Erythroblast (primary cell): ENCODE data around the gene THRB.

Source experiments
- DNase-seq, 2 experiments: peaks; one replicate each; lab custom pipeline; 2025; lab: John Stamatoyannopoulos, UW
- GATA1 ChIP-seq: IDR thresholded peaks from 2 replicates; pipeline ENCODE4 v1.6.1; 2011; ENCODE audit warnings: low read depth, mild to moderate bottlenecking, control low read depth, low read length, moderate library complexity
- POLR2A ChIP-seq: IDR thresholded peaks from 2 replicates; pipeline ENCODE4 v1.6.1; 2011; ENCODE audit warnings: mild to moderate bottlenecking, low read length

THRB gene

DNA sequence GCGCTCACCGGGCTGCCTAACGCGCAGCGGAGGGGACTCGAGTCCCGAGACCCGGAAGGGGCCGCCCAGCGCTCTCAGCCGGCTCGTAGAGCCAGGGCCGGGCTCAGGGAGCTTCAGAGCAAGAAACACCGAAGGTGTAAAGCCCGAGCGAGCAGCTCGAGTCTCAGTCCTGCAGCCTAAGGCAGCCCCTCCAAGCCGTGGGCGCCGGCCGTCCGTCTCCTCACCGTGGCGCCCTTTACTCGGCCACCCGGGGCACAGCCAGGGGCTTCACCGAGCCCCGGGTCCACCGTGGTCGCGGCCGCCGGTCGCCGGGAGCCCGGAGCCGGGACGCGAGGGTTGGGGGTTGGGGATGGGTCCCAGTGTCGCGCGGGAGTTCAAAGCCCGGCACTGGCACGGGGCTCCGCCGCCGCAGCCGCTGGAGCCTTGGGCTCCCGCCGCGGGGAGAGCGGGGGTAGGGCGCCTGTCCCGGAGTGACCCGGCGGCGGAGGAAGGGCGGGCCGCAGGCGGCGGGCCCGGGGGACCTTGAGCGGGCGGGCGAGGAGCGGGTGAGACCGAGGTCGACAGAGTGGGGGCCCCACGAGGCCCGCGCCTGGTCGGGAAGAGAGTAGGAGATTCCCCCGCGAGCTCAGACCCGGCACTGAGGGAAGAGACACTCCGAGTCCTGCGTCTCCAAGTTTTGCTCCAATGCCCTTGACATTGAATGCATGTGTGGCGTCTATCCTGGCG, 26.9 kb upstream of the THRB start:
- TF ChIP-seq GATA1 (no peak), POLR2A (peak; percentile 45)
- DNase-seq = peak in 1 of 2 experiments; percentile 13

DNA sequence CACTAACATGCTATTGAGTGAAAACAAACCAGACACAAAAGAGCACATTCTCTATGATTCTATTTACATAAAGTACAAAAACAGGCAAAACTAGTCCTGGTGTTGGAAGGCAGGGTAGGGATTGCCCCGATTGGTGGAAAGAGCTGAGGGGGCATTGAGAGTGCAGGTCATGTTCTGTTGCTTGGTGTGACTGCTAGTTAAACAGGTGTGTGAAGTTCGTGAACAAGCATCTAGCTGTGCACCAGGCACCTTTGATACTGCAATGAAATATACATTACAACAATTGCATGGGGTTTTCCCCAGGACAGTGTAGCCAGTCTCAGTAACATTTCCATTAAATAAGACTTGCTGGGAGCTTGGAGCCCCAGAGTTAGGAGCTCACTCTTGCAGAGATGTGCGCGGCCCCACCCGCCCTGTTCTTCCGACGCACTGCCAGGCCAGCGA, 26.3 kb upstream of the THRB start:
- DNase-seq = peak in 1 of 2 experiments; percentile 12
- TF ChIP-seq POLR2A (no peak), GATA1 (no peak)

DNA sequence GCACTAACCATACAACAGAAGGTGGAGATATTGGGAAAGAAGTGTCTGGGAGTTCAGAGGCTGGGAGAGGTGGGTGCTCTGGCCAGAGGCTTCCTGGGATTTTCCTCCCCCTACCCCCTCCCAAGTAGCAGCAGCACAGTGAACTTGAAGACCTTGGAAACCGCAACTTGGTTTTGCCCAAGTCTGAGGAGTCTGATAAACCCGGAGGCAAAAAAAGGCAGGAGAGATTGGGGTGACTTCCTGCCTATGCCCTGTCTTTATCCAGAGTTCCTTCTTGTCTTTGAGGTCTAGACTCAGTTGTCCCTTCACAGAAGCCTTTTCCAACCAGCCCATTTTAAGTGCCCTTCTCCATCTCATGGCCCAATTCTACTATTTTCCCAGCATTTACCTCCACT, 25.4 kb upstream of the THRB start:
- TF ChIP-seq GATA1 = no peak
- TF ChIP-seq POLR2A = no peak
- no peak for DNase-seq

DNA sequence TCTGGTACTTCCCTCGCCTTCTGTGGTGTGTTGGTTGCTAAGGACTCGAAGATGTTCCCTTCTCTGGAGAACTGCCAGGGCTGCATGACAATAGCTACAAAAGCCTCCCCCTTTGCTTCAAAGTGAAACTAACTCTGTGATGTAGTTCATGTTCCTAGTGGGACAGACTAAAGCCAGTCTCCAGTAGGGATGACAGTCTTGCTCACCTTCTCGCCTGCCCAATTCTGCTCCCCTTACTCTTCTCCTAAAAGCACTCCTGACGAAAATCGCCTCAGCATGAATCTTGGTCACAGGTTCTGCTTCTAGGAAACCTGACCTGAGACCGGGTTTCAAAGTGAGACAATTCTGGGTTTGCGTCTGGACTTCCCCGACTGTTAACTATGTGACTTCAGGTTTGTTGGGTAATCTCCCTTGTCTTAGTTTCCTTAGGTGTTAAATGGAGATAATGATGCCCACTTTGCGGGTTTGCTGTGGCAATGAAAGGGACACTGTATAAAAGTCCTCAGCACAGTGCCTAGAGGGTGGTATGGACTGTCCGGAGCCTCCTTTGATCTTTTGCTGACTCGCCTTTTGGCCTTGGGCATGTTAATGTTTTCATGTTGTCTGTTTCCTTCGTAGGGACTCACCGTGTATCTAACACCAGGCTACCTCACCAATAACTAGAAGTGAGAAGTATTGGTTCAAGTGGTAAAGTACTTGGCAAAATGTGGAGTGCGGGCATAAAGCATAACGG, 24.9 kb upstream of the THRB start:
- TF ChIP-seq GATA1 (no peak), POLR2A (no peak)

DNA sequence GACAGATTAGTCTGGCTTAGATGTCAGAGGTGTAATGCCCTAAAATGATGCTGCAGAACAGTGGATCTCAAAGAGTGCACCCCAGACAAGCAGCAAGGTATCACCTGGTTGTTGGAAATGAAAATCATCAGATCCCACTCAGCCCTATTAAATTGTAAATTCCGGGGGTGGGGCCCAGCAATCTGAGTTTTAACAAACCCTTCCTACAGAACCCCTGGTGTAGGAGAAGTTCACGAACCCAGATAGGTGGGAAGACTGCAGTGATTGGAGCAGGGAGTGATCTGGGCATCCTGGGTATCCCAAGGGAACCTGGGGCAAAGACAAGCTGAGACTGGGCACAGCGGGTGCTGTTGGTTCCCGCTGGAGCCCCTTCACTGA, 24.3 kb upstream of the THRB start:
- no peak for TF ChIP-seq GATA1
- no peak for TF ChIP-seq POLR2A
- no peak for DNase-seq

More for the DNA sequence above, 24.9 kb upstream of the THRB start:
- DNase-seq = no peak

DNA sequence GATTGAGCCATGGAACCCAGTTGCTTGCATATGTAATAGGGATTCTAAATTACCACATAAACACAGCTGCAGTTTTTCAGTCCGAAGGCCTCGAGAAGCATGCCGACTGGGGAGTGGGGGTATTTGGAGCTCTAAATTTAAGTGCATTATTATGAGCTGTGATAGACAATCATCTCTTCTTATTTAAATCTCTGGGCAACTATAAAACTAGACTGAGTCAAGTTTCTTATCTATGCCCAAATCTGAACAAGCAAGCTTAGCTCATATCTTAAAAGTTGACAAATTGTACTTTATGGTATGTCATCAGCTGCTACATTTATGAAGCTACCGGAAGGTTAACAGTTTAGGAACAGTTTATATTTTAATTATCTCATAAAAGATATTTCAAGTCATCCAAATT, 19.5 kb upstream of the THRB start:
- no peak for TF ChIP-seq POLR2A
- no peak for TF ChIP-seq GATA1
- DNase-seq = no peak

DNA sequence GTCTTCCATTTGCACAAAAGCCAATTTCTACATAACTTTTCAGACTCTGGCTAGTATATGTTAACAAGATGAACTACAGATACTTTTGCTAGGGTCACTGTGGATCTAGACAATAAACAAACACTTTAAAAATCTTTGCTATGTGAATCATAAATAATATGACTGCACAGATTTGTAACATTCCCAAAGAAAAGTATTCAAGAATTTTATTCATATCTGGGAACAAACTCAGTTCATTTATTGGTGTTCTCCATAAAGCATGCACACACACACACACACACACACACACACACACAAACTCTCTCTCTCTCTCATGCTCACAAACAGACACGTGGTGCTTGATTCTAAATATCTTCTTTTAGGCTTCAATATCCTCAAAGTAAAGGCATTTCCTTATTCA, 18.8 kb upstream of the THRB start:
- DNase-seq = no peak
- TF ChIP-seq POLR2A = no peak
- no peak for TF ChIP-seq GATA1

DNA sequence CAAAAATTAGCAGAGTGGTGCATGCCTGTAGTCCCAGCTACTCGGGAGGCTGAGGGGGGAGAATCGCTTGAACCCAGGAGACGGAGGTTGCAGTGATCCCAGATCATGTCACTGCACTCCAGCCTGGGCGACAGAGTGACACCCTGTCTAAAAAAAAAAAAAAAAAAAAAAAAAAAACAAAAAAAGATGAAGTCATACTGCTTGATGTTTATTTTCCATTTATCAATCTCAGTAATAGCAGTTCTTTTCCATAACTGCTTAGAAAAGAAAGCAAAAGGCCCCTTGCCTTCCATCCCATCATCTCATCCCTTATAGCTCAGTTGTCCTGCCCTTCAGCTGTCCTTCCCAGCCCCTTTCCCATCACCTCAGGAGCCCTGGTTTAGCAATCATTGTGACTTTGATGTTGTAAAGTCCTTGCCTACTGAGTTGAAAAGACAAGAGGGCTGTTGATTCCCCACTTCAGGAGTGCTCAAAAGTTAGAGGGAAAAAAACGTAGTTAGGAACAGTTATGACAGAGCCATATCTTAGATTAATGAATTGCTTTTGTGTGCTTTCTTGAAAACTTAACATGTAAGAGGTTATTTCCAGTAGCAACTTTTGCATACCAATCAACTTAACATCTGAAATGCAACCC, 18.0 kb upstream of the THRB start:
- no peak for DNase-seq
- TF ChIP-seq GATA1 (no peak), POLR2A (no peak)

DNA sequence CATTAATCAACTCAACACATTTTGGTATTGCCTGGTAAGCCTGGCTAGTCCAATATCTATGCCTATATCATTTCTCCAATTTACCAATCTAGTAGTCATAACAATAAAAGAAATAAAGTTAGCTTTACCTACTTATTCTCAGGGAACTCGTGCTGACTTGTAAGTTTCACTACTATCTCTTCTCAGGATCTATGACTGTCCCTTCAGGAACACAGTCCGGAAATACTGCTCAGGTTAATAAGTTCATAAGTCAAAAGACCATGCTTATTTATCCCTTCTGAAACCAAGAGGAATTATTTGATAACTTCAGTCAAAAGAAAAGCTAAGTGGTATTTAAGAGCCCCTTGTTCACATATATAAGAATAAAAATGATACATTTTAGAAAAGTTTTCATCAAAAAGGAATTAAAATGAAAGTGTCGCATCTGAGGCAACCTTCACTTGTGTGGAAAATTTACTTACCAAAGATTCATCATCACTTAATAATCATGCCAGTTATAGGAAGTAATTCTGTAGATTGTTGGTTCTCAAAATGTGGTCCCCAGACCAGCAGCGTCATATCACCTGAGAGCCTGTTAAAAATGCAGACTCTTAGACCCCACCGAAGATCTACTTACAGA, 15.5 kb upstream of the THRB start:
- TF ChIP-seq GATA1 = no peak
- TF ChIP-seq POLR2A = no peak
- DNase-seq = no peak

DNA sequence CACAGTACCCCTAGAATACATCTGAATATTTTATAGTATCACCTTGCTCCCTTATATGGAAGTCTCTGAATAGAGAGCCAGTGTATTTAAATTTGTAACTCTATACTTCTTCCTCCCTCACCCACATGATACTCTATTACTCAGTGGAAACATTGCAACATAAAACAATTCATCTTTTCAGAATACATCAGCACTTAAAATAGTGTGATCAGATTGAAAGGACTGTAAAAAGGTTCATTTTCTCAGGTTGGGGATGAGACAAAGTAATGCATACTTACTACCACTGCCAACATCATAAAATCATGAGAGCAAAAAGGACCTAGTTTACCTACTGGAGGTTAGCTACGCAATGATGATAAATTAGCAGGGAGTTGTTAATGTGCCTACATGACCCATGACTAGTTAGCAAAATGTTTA, 13.8 kb upstream of the THRB start:
- DNase-seq = no peak
- TF ChIP-seq GATA1 = no peak
- TF ChIP-seq POLR2A = no peak

DNA sequence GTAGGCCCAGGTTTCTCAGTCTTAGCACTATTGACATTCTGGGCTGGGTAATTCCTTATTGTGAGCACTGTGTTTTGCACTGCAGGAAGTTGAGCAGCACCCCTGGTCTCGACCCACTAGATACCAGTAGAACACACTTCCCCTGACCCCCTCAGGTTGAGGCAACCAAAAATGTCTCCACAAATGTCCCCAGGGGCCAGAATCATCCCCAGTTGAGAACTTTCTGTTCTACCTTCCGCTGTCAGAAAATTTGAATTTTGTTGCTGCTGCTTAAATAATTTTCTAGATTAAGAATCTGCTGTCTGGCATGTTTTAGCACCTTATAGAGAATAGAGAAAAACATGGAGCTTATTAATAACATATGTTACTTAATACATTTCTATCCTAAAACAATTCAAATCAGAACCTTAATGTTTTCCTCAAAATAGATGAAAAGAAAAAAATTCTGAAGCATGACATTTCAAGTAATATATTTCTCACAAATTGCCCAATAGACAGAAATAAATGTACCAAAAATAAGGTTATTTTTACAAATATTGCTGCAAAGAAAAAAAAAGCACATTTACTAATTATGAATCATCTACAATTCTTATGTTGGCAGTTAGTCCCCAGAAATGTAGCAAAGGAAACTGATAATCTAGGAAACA, 13.2 kb upstream of the THRB start:
- TF ChIP-seq GATA1 (no peak), POLR2A (no peak)

DNA sequence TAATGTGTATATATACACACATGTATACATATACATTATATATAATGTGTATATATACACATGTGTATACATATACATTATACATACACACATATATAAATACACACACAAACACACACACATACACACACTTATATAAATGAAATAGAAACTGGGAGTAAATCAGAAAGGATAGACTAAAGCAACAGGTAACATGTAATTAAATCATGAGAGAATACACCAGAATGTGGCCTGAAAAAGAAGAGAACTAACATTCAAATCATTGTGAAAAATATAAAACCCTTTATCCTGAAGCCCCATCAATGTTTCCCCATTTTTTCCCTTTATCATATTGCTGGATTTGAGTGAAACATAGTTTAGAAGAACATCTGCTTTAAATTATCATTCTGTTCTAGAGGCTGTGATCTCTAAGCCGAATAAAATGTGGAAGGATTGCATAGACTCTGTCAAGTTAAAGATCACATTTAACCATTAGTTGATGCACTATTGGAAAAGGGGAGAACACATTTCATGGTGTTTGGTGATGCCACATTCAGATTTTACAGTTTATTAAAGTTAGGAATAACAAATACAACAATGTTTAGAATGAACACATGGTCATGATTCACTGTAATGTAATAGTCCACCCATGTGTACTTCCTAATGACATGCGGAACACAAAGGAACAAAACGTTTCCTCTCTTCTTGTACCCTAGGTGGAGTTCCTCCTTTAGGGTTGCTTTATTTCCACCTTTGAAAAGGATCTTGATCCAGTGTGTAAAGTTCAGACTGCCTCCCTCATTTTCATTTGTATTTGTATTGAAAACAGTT, 12.5 kb upstream of the THRB start:
- no peak for DNase-seq
- TF ChIP-seq GATA1 = no peak
- no peak for TF ChIP-seq POLR2A

More for the DNA sequence above, 13.2 kb upstream of the THRB start:
- no peak for DNase-seq
